ENCODE data around the gene HOXA1.

GRCh38 chr7:27117887-27118491 is 22.2 kb upstream of the HOXA1 start:
- TF ChIP-seq CTCF (IDR thresholded peaks at IDR 0.05) = no peak
- TF ChIP-seq POLR2A (IDR thresholded peaks at IDR 0.05) = peak in 1 of 4 donors; percentile 23

Measured in esophagus squamous epithelium (tissue), 4 donors.